Hepatocyte (in vitro differentiated cells): ENCODE measurements around the gene SIGLEC7. TPM values are rescaled to one million over a fixed set of nuclear protein-coding genes. Genes with fewer than 3 reads are reported as not detected.

Source experiments
- DNase-seq: peaks from one replicate; pipeline ENCODE4 v3.0.0-alpha.2; 2016; ENCODE audit warnings: low spot score
- H2AFZ ChIP-seq: fragments of 200-600 bp; sonication (generic); 2 replicates; pipeline ENCODE4 v1.6.0; 2016; ENCODE audit warnings: antibody characterized with exemption, mild to moderate bottlenecking
- H3K27ac ChIP-seq: fragments of 200-600 bp; sonication (generic); 2 replicates; pipeline ENCODE4 v1.5.1; 2016; ENCODE audit warnings: mild to moderate bottlenecking
- H3K27me3 ChIP-seq: fragments of 200-600 bp; sonication (generic); 2 replicates; pipeline ENCODE4 v1.6.1; 2016
- H3K36me3 ChIP-seq: fragments of 200-600 bp; sonication (generic); replicated peaks from 2 replicates; pipeline ENCODE4 v1.5.1; 2016; ENCODE audit warnings: low read depth; ENCODE audit not compliant: insufficient read depth
- H3K4me1 ChIP-seq: fragments of 200-600 bp; sonication (generic); 2 replicates; pipeline ENCODE4 v1.5.1; 2016; ENCODE audit warnings: mild to moderate bottlenecking, moderate library complexity; ENCODE audit not compliant: insufficient read depth
- H3K4me2 ChIP-seq: fragments of 200-600 bp; sonication (generic); 2 replicates; pipeline ENCODE4 v1.6.0; 2016
- H3K4me3 ChIP-seq: fragments of 200-600 bp; sonication (generic); 2 replicates; pipeline ENCODE4 v1.5.1; 2016; ENCODE audit warnings: mild to moderate bottlenecking
- H3K79me2 ChIP-seq: fragments of 200-600 bp; sonication (generic); 2 replicates; pipeline ENCODE4 v1.6.0; 2017; ENCODE audit warnings: mild to moderate bottlenecking
- H3K9me2 ChIP-seq: fragments of 200-600 bp; sonication (generic); replicated peaks from 2 replicates; pipeline ENCODE4 v1.6.0; 2017; ENCODE audit warnings: mild to moderate bottlenecking; ENCODE audit not compliant: insufficient read depth
- H3K9me3 ChIP-seq: fragments of 200-600 bp; sonication (generic); 2 replicates; pipeline ENCODE4 v1.5.1; 2016; ENCODE audit warnings: low read depth, mild to moderate bottlenecking
- H4K20me1 ChIP-seq: fragments of 200-600 bp; sonication (generic); 2 replicates; pipeline ENCODE4 v1.6.0; 2016; ENCODE audit warnings: mild to moderate bottlenecking; ENCODE audit not compliant: insufficient read depth, poor library complexity, severe bottlenecking
- EZH2 ChIP-seq: fragments of 200-600 bp; sonication (generic); IDR thresholded peaks from 2 replicates; pipeline ENCODE4 v1.6.1; 2016; ENCODE audit warnings: antibody characterized with exemption, mild to moderate bottlenecking, borderline replicate concordance
- EZH2phosphoT487 ChIP-seq: fragments of 200-600 bp; sonication (generic); IDR thresholded peaks from one replicate; pipeline ENCODE4 v1.6.1; 2018; ENCODE audit warnings: antibody characterized with exemption, mild to moderate bottlenecking, low read depth, moderate library complexity; ENCODE audit not compliant: unreplicated experiment, severe bottlenecking
- WGBS: methylation state at CpG from one replicate; pipeline ENCODE4 v1.1.6; 2016; ENCODE audit warnings: low lambda C conversion rate; ENCODE audit errors: missing lambda C conversion rate; 5-methylcytosine and 5-hydroxymethylcytosine counted together
- polyA plus RNA-seq: library from polyadenylated mRNA; unstranded; fragments of >200 nt; fragmentation: Nextera tagmentation; extraction: Ambion mirVana; gene quantifications from 2 replicates; pipeline ENCODE4 v1.2.1, GENCODE V29; 2016
- total RNA-seq: library from RNA; depleted of rRNA; stranded (reverse); fragments of >200 nt; gene quantifications from 2 replicates; pipeline ENCODE4 v1.2.3, GENCODE V29; 2014
- TF ChIP-seq, protein P1 (sequence below): fragments of 200-600 bp; sonication (generic); IDR thresholded peaks from 2 replicates; pipeline ENCODE4 v1.5.1; 2016; ENCODE audit warnings: antibody characterized with exemption, mild to moderate bottlenecking; ENCODE audit not compliant: poor library complexity

SIGLEC7 gene
- total and polyA plus RNA-seq, 2 experiments from 2014 or later = 0.24 to 0.53 TPM

GRCh38 chr19:51192689-51193088 lies 50.6 kb downstream of the SIGLEC7 start:
- Histone ChIP-seq H3K4me3 (no peak overlapping the region), H3K36me3 (no peaks in the 10 kb centered on the region), H3K27me3 (no peaks in the 10 kb centered on the region), H3K9me2 (no peaks in the 10 kb centered on the region), H3K4me2 (no peak overlapping the region), H4K20me1 (no peaks in the 10 kb centered on the region), H3K9me3 (no peaks in the 10 kb centered on the region), H3K79me2 (no peaks in the 10 kb centered on the region), H3K27ac (no peak overlapping the region), H2AFZ (no peak overlapping the region), H3K4me1 (no peaks in the 10 kb centered on the region)
- TF ChIP-seq EZH2 = no peak
- no peak for TF ChIP-seq EZH2phosphoT487
- TF ChIP-seq, protein P1, sequence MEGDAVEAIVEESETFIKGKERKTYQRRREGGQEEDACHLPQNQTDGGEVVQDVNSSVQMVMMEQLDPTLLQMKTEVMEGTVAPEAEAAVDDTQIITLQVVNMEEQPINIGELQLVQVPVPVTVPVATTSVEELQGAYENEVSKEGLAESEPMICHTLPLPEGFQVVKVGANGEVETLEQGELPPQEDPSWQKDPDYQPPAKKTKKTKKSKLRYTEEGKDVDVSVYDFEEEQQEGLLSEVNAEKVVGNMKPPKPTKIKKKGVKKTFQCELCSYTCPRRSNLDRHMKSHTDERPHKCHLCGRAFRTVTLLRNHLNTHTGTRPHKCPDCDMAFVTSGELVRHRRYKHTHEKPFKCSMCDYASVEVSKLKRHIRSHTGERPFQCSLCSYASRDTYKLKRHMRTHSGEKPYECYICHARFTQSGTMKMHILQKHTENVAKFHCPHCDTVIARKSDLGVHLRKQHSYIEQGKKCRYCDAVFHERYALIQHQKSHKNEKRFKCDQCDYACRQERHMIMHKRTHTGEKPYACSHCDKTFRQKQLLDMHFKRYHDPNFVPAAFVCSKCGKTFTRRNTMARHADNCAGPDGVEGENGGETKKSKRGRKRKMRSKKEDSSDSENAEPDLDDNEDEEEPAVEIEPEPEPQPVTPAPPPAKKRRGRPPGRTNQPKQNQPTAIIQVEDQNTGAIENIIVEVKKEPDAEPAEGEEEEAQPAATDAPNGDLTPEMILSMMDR = no peak
- WGBS = 91% methylated on average over 9 of the region's 9 CpGs
- no peak for DNase-seq

DNA sequence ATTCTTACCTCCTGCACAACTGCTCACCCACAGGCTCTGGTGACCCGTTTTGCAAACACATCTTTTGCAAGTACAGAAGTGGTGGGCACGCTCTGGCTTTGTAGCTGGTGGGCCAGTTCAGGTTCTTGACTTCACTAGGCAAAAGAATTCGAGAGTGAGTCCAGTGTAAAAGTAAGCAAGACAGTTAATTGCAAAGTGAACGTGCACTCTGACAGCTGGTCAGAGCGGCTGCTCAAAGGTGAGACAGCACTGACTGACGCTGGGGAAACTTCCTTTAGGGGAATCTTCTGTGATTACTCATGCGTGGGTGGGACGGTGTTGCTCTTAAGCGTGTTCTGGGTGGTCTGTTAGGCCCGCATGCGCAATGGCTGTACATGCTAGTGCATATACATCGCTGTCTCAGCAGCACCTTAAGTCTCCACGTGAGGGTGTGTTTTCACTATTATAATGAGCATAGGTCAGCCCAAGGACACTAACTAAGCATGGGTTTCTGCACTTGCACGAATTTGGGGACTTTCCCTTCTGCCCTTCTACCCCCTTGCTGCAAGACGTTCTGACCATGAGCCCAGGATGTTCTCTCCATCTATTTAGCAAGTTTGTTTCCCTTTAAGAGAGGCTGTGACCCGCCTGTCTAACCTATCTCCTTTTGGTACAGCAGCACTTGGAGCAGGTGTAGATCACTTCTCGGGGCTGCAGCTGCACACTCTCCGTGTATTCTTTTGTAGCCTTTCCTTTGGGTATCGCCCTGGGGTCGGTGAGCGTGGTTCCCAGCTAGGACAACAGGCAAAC lies 52.6 kb downstream of the SIGLEC7 start:
- no peaks in the 10 kb centered on the region for H4K20me1 ChIP-seq
- DNase-seq = no peak
- no peaks in the 10 kb centered on the region for H3K27me3 ChIP-seq
- H3K79me2 ChIP-seq = no peaks in the 10 kb centered on the region
- no peak overlapping the region for H3K4me3 ChIP-seq
- H2AFZ ChIP-seq = no peak overlapping the region
- 81% methylated on average over 21 of the region's 21 CpGs for WGBS
- H3K9me2 ChIP-seq = no peaks in the 10 kb centered on the region
- TF ChIP-seq EZH2phosphoT487 (no peak), EZH2 (no peak)
- TF ChIP-seq, protein P1 = no peak
- no peak overlapping the region for H3K27ac ChIP-seq
- H3K9me3 ChIP-seq = no peaks in the 10 kb centered on the region
- H3K4me1 ChIP-seq = no peaks in the 10 kb centered on the region
- no peaks in the 10 kb centered on the region for H3K36me3 ChIP-seq
- H3K4me2 ChIP-seq = no peak overlapping the region

- Histone ChIP-seq H4K20me1 (no peaks in the 10 kb centered on the region), H3K79me2 (no peaks in the 10 kb centered on the region), H3K9me2 (no peaks in the 10 kb centered on the region), H3K4me3 (no peak overlapping the region), H2AFZ (no peak overlapping the region), H3K4me1 (no peaks in the 10 kb centered on the region), H3K4me2 (no peak overlapping the region), H3K27ac (no peak overlapping the region), H3K27me3 (no peaks in the 10 kb centered on the region), H3K9me3 (no peaks in the 10 kb centered on the region), H3K36me3 (no peaks in the 10 kb centered on the region)
- DNase-seq = no peak
- 93% methylated on average over 9 of the region's 9 CpGs for WGBS
- no peak for TF ChIP-seq EZH2phosphoT487
- no peak for TF ChIP-seq EZH2
- TF ChIP-seq, protein P1 = no peak
Observed at GRCh38 chr19:51195316-51195586, 53.1 kb downstream of the SIGLEC7 start.

- H3K4me2 ChIP-seq = no peak overlapping the region
- no peaks in the 10 kb centered on the region for H3K79me2 ChIP-seq
- no peak for DNase-seq
- H2AFZ ChIP-seq = no peak overlapping the region
- no peak overlapping the region for H3K4me3 ChIP-seq
- TF ChIP-seq, protein P1 = no peak
- TF ChIP-seq EZH2phosphoT487 = no peak
- no peak for TF ChIP-seq EZH2
- no peaks in the 10 kb centered on the region for H3K4me1 ChIP-seq
- no peaks in the 10 kb centered on the region for H3K27me3 ChIP-seq
- H3K9me3 ChIP-seq = no peaks in the 10 kb centered on the region
- H3K36me3 ChIP-seq = no peaks in the 10 kb centered on the region
- H4K20me1 ChIP-seq = no peaks in the 10 kb centered on the region
- H3K9me2 ChIP-seq = no peaks in the 10 kb centered on the region
- WGBS = 96% methylated on average over 10 of the region's 10 CpGs
- no peak overlapping the region for H3K27ac ChIP-seq
Observed at GRCh38 chr19:51195616-51196015, 53.5 kb downstream of the SIGLEC7 start.
